ENCODE results near the gene ESD. TPM values are rescaled to one million over a fixed set of nuclear protein-coding genes. Genes with fewer than 3 reads are reported as not detected.
"Not testable (repeated sequence)": the region's sequence is repeated elsewhere in the genome, so short reads cannot be mapped to it uniquely, and the experiment has no call there.

Gene ESD
- total RNA-seq, 1 experiment from 2014 or later, result 58.7 TPM

DNA sequence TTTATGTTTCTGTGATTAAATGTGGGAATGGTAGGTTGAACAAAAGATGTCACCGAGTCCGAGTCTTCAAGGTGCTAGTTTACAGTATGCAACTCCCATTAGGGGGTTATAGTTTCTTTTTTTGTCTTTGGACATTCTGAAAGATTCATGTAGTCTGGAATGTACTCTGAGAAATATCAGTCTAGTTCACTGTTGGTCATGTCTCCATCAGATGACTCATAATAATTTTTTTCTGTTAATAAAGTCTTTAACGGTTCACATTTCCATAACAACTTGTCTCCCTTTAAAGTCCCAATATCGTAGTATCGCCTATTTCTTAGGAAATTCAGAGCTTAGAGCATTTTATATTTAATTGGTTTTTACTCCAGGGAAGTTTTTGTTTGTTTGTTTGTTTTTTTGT lies 13.5 kb upstream of the ESD start:
- POLR2A ChIA-PET, result no interaction called here
- H3K9me3 Mint-ChIP-seq, result peaks cover 24% of the 10 kb centered on the region
- no peak for ATAC-seq

GRCh38 chr13:46804921-46805320 lies 8.0 kb upstream of the ESD start:
- DNase-seq (ENCODE audit: low spot score); H3K36me3 Mint-ChIP-seq; POLR2A ChIA-PET; CTCF ChIA-PET; H3K9me3 Mint-ChIP-seq; H3K4me3 Mint-ChIP-seq; H3K27ac Mint-ChIP-seq; H3K27me3 Mint-ChIP-seq (ENCODE audit: low read depth); ATAC-seq; H3K4me1 Mint-ChIP-seq: not testable (repeated sequence)

More for the DNA sequence above, 13.5 kb upstream of the ESD start:
- Mint-ChIP-seq H3K4me3 (no peak overlapping the region), H3K36me3 (peaks cover 11% of the 10 kb centered on the region), H3K4me1 (no peaks in the 10 kb centered on the region), H3K27ac (no peak overlapping the region), H3K27me3 (ENCODE audit: low read depth) (no peaks in the 10 kb centered on the region)
- CTCF ChIA-PET, result no interaction called here
- DNase-seq (ENCODE audit: low spot score), result no peak
- TF ChIP-seq ZNF138 (CRISPR knock-in tag; conservative IDR thresholded peaks at IDR 0.05) (no peak), RELA (CRISPR knock-in tag; IDR thresholded peaks at IDR 0.05; ENCODE audit: borderline replicate concordance) (no peak), ZNF281 (CRISPR knock-in tag; IDR thresholded peaks at IDR 0.05) (no peak), MAX (CRISPR knock-in tag; IDR thresholded peaks at IDR 0.05) (no peak), ZNF263 (CRISPR knock-in tag; IDR thresholded peaks at IDR 0.05; ENCODE audit: low read depth) (no peak), GABPB1 (CRISPR knock-in tag; IDR thresholded peaks at IDR 0.05) (no peak)
- TF ChIP-seq, protein P1, sequence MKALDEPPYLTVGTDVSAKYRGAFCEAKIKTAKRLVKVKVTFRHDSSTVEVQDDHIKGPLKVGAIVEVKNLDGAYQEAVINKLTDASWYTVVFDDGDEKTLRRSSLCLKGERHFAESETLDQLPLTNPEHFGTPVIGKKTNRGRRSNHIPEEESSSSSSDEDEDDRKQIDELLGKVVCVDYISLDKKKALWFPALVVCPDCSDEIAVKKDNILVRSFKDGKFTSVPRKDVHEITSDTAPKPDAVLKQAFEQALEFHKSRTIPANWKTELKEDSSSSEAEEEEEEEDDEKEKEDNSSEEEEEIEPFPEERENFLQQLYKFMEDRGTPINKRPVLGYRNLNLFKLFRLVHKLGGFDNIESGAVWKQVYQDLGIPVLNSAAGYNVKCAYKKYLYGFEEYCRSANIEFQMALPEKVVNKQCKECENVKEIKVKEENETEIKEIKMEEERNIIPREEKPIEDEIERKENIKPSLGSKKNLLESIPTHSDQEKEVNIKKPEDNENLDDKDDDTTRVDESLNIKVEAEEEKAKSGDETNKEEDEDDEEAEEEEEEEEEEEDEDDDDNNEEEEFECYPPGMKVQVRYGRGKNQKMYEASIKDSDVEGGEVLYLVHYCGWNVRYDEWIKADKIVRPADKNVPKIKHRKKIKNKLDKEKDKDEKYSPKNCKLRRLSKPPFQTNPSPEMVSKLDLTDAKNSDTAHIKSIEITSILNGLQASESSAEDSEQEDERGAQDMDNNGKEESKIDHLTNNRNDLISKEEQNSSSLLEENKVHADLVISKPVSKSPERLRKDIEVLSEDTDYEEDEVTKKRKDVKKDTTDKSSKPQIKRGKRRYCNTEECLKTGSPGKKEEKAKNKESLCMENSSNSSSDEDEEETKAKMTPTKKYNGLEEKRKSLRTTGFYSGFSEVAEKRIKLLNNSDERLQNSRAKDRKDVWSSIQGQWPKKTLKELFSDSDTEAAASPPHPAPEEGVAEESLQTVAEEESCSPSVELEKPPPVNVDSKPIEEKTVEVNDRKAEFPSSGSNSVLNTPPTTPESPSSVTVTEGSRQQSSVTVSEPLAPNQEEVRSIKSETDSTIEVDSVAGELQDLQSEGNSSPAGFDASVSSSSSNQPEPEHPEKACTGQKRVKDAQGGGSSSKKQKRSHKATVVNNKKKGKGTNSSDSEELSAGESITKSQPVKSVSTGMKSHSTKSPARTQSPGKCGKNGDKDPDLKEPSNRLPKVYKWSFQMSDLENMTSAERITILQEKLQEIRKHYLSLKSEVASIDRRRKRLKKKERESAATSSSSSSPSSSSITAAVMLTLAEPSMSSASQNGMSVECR (CRISPR knock-in tag; IDR thresholded peaks at IDR 0.05; ENCODE audit: borderline replicate concordance), result no peak
- TF ChIP-seq, protein P2, sequence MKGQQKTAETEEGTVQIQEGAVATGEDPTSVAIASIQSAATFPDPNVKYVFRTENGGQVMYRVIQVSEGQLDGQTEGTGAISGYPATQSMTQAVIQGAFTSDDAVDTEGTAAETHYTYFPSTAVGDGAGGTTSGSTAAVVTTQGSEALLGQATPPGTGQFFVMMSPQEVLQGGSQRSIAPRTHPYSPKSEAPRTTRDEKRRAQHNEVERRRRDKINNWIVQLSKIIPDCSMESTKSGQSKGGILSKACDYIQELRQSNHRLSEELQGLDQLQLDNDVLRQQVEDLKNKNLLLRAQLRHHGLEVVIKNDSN (CRISPR knock-in tag; IDR thresholded peaks at IDR 0.05), result no peak

- ChIA-PET CTCF (no interaction called here), POLR2A (no interaction called here)
- Mint-ChIP-seq H3K27me3 (ENCODE audit: low read depth) (no peaks in the 10 kb centered on the region; the same call in 1 of the 2 replicates), H3K36me3 (no peaks in the 10 kb centered on the region), H3K27ac (no peak overlapping the region), H3K4me3 (no peak overlapping the region), H3K9me3 (peaks cover 4% of the 10 kb centered on the region; the same call in 1 of the 2 replicates), H3K4me1 (no peaks in the 10 kb centered on the region)
- no peak for DNase-seq (ENCODE audit: low spot score)
- no peak for ATAC-seq
- TF ChIP-seq EMX1 (CRISPR knock-in tag; IDR thresholded peaks at IDR 0.05) (no peak), CREB1 (CRISPR knock-in tag; IDR thresholded peaks at IDR 0.05) (no peak), FOXP1 (CRISPR knock-in tag; IDR thresholded peaks at IDR 0.05; ENCODE audit: borderline replicate concordance) (no peak), JAZF1 (CRISPR knock-in tag; IDR thresholded peaks at IDR 0.05) (no peak), E2F5 (CRISPR knock-in tag; IDR thresholded peaks at IDR 0.05) (no peak), ATF2 (CRISPR knock-in tag; IDR thresholded peaks at IDR 0.05; ENCODE audit: borderline replicate concordance, low read depth) (no peak)
- TF ChIP-seq, protein P3, sequence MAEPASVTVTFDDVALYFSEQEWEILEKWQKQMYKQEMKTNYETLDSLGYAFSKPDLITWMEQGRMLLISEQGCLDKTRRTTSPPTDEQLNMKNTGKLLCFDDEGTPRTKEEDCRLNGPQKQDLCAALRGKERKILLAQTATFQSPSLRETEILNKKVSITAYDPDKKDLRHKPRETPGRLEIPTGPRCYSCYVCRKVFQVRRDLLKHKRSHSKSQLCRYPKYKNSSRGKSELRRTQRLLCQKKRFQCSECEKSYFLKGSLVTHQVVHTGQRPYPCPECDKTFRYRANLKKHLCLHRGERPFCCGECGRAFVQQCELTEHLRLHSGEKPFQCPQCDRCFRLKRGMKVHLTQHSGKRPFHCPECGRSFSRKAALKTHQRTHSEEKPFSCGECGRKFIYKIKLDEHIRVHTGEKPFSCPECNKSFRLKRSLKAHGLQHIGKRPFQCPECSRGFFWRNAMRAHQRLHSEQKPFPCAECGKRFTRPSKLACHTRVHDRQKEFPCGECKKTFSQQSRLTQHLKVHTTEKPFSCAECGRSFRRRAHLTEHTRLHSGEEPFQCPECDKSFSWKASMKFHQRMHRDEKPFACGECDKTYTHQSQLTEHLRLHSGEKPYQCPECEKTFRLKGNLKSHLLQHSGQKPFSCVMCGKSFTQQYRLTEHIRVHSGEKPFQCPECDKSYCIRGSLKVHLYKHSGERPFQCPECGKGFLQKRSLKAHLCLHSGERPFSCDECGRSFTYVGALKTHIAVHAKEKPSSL (CRISPR knock-in tag; conservative IDR thresholded peaks at IDR 0.05), result no peak
- TF ChIP-seq, protein P4, sequence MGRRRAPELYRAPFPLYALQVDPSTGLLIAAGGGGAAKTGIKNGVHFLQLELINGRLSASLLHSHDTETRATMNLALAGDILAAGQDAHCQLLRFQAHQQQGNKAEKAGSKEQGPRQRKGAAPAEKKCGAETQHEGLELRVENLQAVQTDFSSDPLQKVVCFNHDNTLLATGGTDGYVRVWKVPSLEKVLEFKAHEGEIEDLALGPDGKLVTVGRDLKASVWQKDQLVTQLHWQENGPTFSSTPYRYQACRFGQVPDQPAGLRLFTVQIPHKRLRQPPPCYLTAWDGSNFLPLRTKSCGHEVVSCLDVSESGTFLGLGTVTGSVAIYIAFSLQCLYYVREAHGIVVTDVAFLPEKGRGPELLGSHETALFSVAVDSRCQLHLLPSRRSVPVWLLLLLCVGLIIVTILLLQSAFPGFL (CRISPR knock-in tag; IDR thresholded peaks at IDR 0.05; ENCODE audit: borderline replicate concordance), result no peak
These were observed 7.4 kb upstream of the ESD start for GRCh38 chr13:46804391-46804815.

Measured in WTC11 (cell line).